Neural progenitor cell (in vitro differentiated cells): Measurements from ENCODE around the gene CC2D2B. TPM values are rescaled to one million over a fixed set of nuclear protein-coding genes. Genes with fewer than 3 reads are reported as not detected.
A peak's percentile ranks its signal among the peaks of the same experiment; 100 is the strongest.

Source experiments
- DNase-seq: peaks from one replicate; pipeline ENCODE4 v3.0.0-alpha.2; 2016; ENCODE audit warnings: low spot score
- H2AFZ ChIP-seq: fragments of 200-600 bp; sonication (generic); replicated peaks from 2 replicates; pipeline ENCODE4 v1.6.1; 2016; ENCODE audit warnings: antibody characterized with exemption
- H3F3A ChIP-seq: fragments of 200-600 bp; sonication (generic); 2 replicates; pipeline ENCODE4 v1.6.1; 2016; ENCODE audit warnings: antibody characterized with exemption, low read depth
- H3K27ac ChIP-seq: fragments of 200-600 bp; sonication (generic); 2 replicates; pipeline ENCODE4 v1.5.1; 2016; ENCODE audit warnings: mild to moderate bottlenecking
- H3K27me3 ChIP-seq: fragments of 200-600 bp; sonication (generic); 2 replicates; pipeline ENCODE4 v1.6.1; 2016; ENCODE audit warnings: mild to moderate bottlenecking, moderate library complexity
- H3K36me3 ChIP-seq: fragments of 200-600 bp; sonication (generic); 2 replicates; pipeline ENCODE4 v1.5.1; 2016
- H3K4me1 ChIP-seq: fragments of 200-600 bp; sonication (generic); 2 replicates; pipeline ENCODE4 v1.6.1; 2016; ENCODE audit warnings: mixed run types
- H3K4me2 ChIP-seq: fragments of 200-600 bp; sonication (generic); 2 replicates; pipeline ENCODE4 v1.6.1; 2016
- H3K4me3 ChIP-seq: fragments of 200-600 bp; sonication (generic); 2 replicates; pipeline ENCODE4 v1.5.1; 2016
- H3K79me2 ChIP-seq: fragments of 200-600 bp; sonication (generic); 2 replicates; pipeline ENCODE4 v1.6.1; 2016; ENCODE audit warnings: low read depth
- H3K9ac ChIP-seq: fragments of 200-600 bp; sonication (generic); 2 replicates; pipeline ENCODE4 v1.6.1; 2016
- H3K9me3 ChIP-seq: fragments of 200-600 bp; sonication (generic); 2 replicates; pipeline ENCODE4 v1.5.1; 2016; ENCODE audit warnings: low read depth
- H4K20me1 ChIP-seq: fragments of 200-600 bp; sonication (generic); 2 replicates; pipeline ENCODE4 v1.6.1; 2016; ENCODE audit warnings: low read depth
- H3K27ac Mint-ChIP-seq: 3 replicates; pipeline ENCODE4 v1.8.0; 2021; ENCODE audit warnings: mixed read lengths
- H3K27me3 Mint-ChIP-seq: 2 replicates; pipeline ENCODE4 v1.8.0; 2022; ENCODE audit warnings: low read depth, mild to moderate bottlenecking, inconsistent platforms, moderate library complexity, mixed read lengths; ENCODE audit not compliant: insufficient read depth
- H3K36me3 Mint-ChIP-seq: 3 replicates; pipeline ENCODE4 v1.8.0; 2021; ENCODE audit warnings: mixed read lengths
- H3K4me1 Mint-ChIP-seq: 3 replicates; pipeline ENCODE4 v1.8.0; 2021; ENCODE audit warnings: mixed read lengths
- H3K4me3 Mint-ChIP-seq: 3 replicates; pipeline ENCODE4 v1.8.0; 2021; ENCODE audit warnings: mild to moderate bottlenecking, moderate library complexity, mixed read lengths
- H3K9me3 Mint-ChIP-seq: 3 replicates; pipeline ENCODE4 v1.8.0; 2020; ENCODE audit warnings: mixed read lengths
- CTCF ChIP-seq: fragments of 200-600 bp; sonication (generic); IDR thresholded peaks from 2 replicates; pipeline ENCODE4 v1.5.1; 2017; ENCODE audit warnings: antibody characterized with exemption, mild to moderate bottlenecking
- EZH2 ChIP-seq: fragments of 200-600 bp; sonication (generic); IDR thresholded peaks from 2 replicates; pipeline ENCODE4 v1.6.1; 2017; ENCODE audit warnings: antibody characterized with exemption, mild to moderate bottlenecking, moderate library complexity
- EZH2phosphoT487 ChIP-seq: fragments of 200-600 bp; sonication (generic); IDR thresholded peaks from 2 replicates; pipeline ENCODE4 v1.6.1; 2017; ENCODE audit warnings: antibody characterized with exemption
- total RNA-seq: library from RNA; depleted of rRNA; stranded (reverse); fragments of >200 nt; gene quantifications from 2 replicates; pipeline ENCODE4 v1.2.3, GENCODE V29; 2015; ENCODE audit warnings: low replicate concordance

The CC2D2B gene
- total RNA-seq, 1 donor from 2014 or later = 0.37 TPM

- H3K4me1 ChIP-seq = no peaks in the 10 kb centered on the region
- no peaks in the 10 kb centered on the region for H3K9me3 Mint-ChIP-seq
- no peak overlapping the region for H2AFZ ChIP-seq
- H3K9me3 ChIP-seq = no peaks in the 10 kb centered on the region
- H3K4me1 Mint-ChIP-seq = no peaks in the 10 kb centered on the region
- H3K9ac ChIP-seq = no peak overlapping the region
- no peaks in the 10 kb centered on the region for H4K20me1 ChIP-seq
- H3K36me3 ChIP-seq = no peaks in the 10 kb centered on the region
- TF ChIP-seq EZH2 = no peak
- peak; percentile 73 for TF ChIP-seq CTCF
- TF ChIP-seq EZH2phosphoT487 = no peak
- H3F3A ChIP-seq = no peaks in the 10 kb centered on the region
- no peak overlapping the region for H3K27ac ChIP-seq
- no peak overlapping the region for H3K4me3 Mint-ChIP-seq
- no peak overlapping the region for H3K27ac Mint-ChIP-seq
- peaks cover 1% of the 10 kb centered on the region for H3K27me3 Mint-ChIP-seq
- no peak overlapping the region for H3K4me2 ChIP-seq
- no peaks in the 10 kb centered on the region for H3K27me3 ChIP-seq
- no peak overlapping the region for H3K4me3 ChIP-seq
- H3K79me2 ChIP-seq = no peaks in the 10 kb centered on the region
- DNase-seq = peak; percentile 72
- H3K36me3 Mint-ChIP-seq = no peaks in the 10 kb centered on the region
Measured at GRCh38 chr10:95864906-95865813, 42.6 kb upstream of the CC2D2B start.

GRCh38 chr10:95865814-95866466 is 41.8 kb upstream of the CC2D2B start:
- H3K36me3 Mint-ChIP-seq = peaks cover 2% of the 10 kb centered on the region

GRCh38 chr10:95866467-95866842 is 41.3 kb upstream of the CC2D2B start:
- H3K4me2 ChIP-seq = no peak overlapping the region
- no peaks in the 10 kb centered on the region for H3K9me3 Mint-ChIP-seq

More at GRCh38 chr10:95865814-95866466, 41.8 kb upstream of the CC2D2B start:
- H3K27me3 Mint-ChIP-seq = no peaks in the 10 kb centered on the region
- no peaks in the 10 kb centered on the region for H3K4me1 Mint-ChIP-seq
- H3K27ac Mint-ChIP-seq = no peak overlapping the region
- Histone ChIP-seq H3K9me3 (no peaks in the 10 kb centered on the region), H3K36me3 (no peaks in the 10 kb centered on the region), H3K4me2 (no peak overlapping the region), H3K79me2 (no peaks in the 10 kb centered on the region), H3F3A (no peaks in the 10 kb centered on the region), H3K4me3 (no peak overlapping the region), H2AFZ (no peak overlapping the region), H4K20me1 (no peaks in the 10 kb centered on the region), H3K27ac (no peak overlapping the region), H3K4me1 (no peaks in the 10 kb centered on the region), H3K27me3 (no peaks in the 10 kb centered on the region), H3K9ac (no peak overlapping the region)
- no peak overlapping the region for H3K4me3 Mint-ChIP-seq
- DNase-seq = no peak
- TF ChIP-seq CTCF = no peak
- no peak for TF ChIP-seq EZH2phosphoT487
- TF ChIP-seq EZH2 = no peak
- no peaks in the 10 kb centered on the region for H3K9me3 Mint-ChIP-seq

More at GRCh38 chr10:95866467-95866842, 41.3 kb upstream of the CC2D2B start:
- H3K4me3 ChIP-seq = no peak overlapping the region
- H3K4me1 ChIP-seq = no peaks in the 10 kb centered on the region
- H3F3A ChIP-seq = no peaks in the 10 kb centered on the region
- no peak for DNase-seq
- no peak overlapping the region for H3K9ac ChIP-seq
- TF ChIP-seq CTCF = no peak
- TF ChIP-seq EZH2 = no peak
- TF ChIP-seq EZH2phosphoT487 = no peak
- Mint-ChIP-seq H3K27ac (no peak overlapping the region), H3K36me3 (peaks cover 2% of the 10 kb centered on the region), H3K4me3 (no peak overlapping the region), H3K4me1 (no peaks in the 10 kb centered on the region), H3K27me3 (no peaks in the 10 kb centered on the region)
- no peak overlapping the region for H2AFZ ChIP-seq
- no peaks in the 10 kb centered on the region for H3K27me3 ChIP-seq
- H3K36me3 ChIP-seq = no peaks in the 10 kb centered on the region
- H3K27ac ChIP-seq = no peak overlapping the region
- no peaks in the 10 kb centered on the region for H3K79me2 ChIP-seq
- H3K9me3 ChIP-seq = no peaks in the 10 kb centered on the region
- H4K20me1 ChIP-seq = no peaks in the 10 kb centered on the region
